Measurements from ENCODE around the gene APOBEC3A.
A peak's percentile ranks its signal among the peaks of the same experiment; 100 is the strongest.

DNA sequence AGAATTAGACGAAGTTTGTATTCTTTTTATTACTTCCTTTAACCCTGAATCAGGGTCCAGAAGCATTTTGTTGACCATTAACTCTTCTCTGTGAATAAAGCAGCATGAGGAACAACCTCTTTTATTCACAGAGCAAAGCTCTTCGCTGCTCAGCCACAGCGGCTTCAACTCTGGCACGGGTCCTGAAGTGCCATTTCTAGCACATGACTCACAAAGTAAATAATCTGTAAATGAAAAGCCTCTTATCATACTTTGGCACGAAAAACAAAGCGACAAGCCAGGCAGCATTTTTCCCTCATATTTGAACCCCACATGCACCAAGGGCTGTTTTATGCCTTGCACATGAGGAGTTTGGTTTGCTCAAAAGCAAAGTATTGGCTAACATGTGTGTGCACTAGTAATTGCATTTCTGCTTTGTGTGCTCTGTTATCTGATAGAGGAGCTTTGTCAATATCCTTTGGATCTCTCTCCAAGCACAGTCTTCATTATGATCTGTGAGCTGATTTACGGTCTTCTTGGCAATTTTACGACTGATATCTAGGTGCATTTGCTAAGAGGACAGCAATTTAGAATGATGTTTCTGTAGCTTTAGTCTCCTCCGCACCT lies 33.0 kb upstream of the APOBEC3A start:
- TF ChIP-seq POLR2AphosphoS5 (IDR thresholded peaks at IDR 0.05; ENCODE audit: low read depth, low read length) = no peak
- 0 out of 2 replicates have a peak, but pooled peaks have one; percentile 32 for TF ChIP-seq SIN3A (IDR thresholded peaks at IDR 0.05; ENCODE audit: borderline replicate concordance, insufficient read depth, low read length)
- TF ChIP-seq TAF1 (IDR thresholded peaks at IDR 0.05; ENCODE audit: borderline replicate concordance, insufficient read depth, low read length) = no peak
